HG03571 (cell line): ENCODE measurements around the gene KRT17.
"Not testable (repeated sequence)": the region's sequence is repeated elsewhere in the genome, so short reads cannot be mapped to it uniquely, and the experiment has no call there.

Experiments used
- ATAC-seq: cut with Tn5 transposase; IDR thresholded peaks from one replicate; pipeline ENCODE4 v1.9.1; 2021; ENCODE audit not compliant: unreplicated experiment

Gene KRT17

GRCh38 chr17:41621916-41622315 lies 2.5 kb downstream of the KRT17 start:
- ATAC-seq, result no peak

- not testable (repeated sequence) for ATAC-seq
These were observed 2.9 kb downstream of the KRT17 start for GRCh38 chr17:41621435-41621817.

- ATAC-seq, result no peak
These were observed 3.6 kb downstream of the KRT17 start for GRCh38 chr17:41620583-41621434.

- ATAC-seq, result not testable (repeated sequence)
These were observed 4.3 kb downstream of the KRT17 start for GRCh38 chr17:41619927-41620582.

- ATAC-seq, result no peak
These were observed 5.1 kb downstream of the KRT17 start for GRCh38 chr17:41619036-41619926.

- ATAC-seq, result no peak
These were observed 5.9 kb downstream of the KRT17 start for GRCh38 chr17:41618341-41619035.

GRCh38 chr17:41617698-41618097 lies 6.7 kb downstream of the KRT17 start:
- no peak for ATAC-seq

- no peak for ATAC-seq
These were observed 7.2 kb downstream of the KRT17 start for GRCh38 chr17:41617136-41617535.

- not testable (repeated sequence) for ATAC-seq
These were observed 7.9 kb downstream of the KRT17 start for GRCh38 chr17:41616486-41616885.

- no peak for ATAC-seq
These were observed 8.9 kb downstream of the KRT17 start for GRCh38 chr17:41615454-41615853.

GRCh38 chr17:41614767-41615166 lies 9.6 kb downstream of the KRT17 start:
- ATAC-seq, result not testable (repeated sequence)

- ATAC-seq, result no peak
These were observed 10.3 kb downstream of the KRT17 start for GRCh38 chr17:41614098-41614497.

GRCh38 chr17:41613277-41614082 lies 10.9 kb downstream of the KRT17 start:
- ATAC-seq, result no peak

- ATAC-seq, result not testable (repeated sequence)
These were observed 11.8 kb downstream of the KRT17 start, which contains the start of gene KRT16 for GRCh38 chr17:41612376-41613160. TSS of gene KRT16 (minus strand) at chr17:41612767. CDS start at chr17:41612688, 79 bp downstream.

GRCh38 chr17:41610965-41611640 lies 13.3 kb downstream of the KRT17 start:
- ATAC-seq, result no peak

GRCh38 chr17:41610061-41610517 lies 14.3 kb downstream of the KRT17 start:
- ATAC-seq, result not testable (repeated sequence)

GRCh38 chr17:41606930-41607329 lies 17.4 kb downstream of the KRT17 start:
- not testable (repeated sequence) for ATAC-seq

- ATAC-seq, result no peak
These were observed 21.9 kb downstream of the KRT17 start for GRCh38 chr17:41602524-41602923.
